ENCODE data around the gene SH2D4B.

GRCh38 chr10:80516506-80517075 is 21.1 kb upstream of the SH2D4B start:
- no peak for TF ChIP-seq CTCF (IDR thresholded peaks at IDR 0.05; ENCODE audit: low read length)
- no peak for TF ChIP-seq EZH2 (IDR thresholded peaks at IDR 0.05; ENCODE audit: borderline replicate concordance, low read length)

All from OCI-LY1 (cell line).